HEK293T (cell line): ENCODE data around the gene ODAD4.

Experiments used
- CTCF ChIA-PET: fragments of 350-600 bp; formaldehyde crosslinking; extraction: SDS; loops from one replicate; lab custom pipeline; 2021; ENCODE audit warnings: antibody characterized with exemption, inconsistent platforms; lab: Yijun Ruan, JAX
- POLR2A ChIA-PET: fragments of 350-600 bp; formaldehyde crosslinking; extraction: SDS; loops from one replicate; lab custom pipeline; 2020; ENCODE audit warnings: antibody characterized with exemption, inconsistent platforms; lab: Yijun Ruan, JAX
- DNase-seq: peaks from one replicate; pipeline ENCODE4 v3.0.0; 2012; ENCODE audit warnings: mixed read lengths; ENCODE audit errors: extremely low spot score
- ARNT ChIP-seq: fragments of 450-650 bp; IDR thresholded peaks from 2 replicates; pipeline ENCODE4 v1.6.1; 2017; ENCODE audit warnings: mild to moderate bottlenecking
- BHLHE40 ChIP-seq: fragments of 450-650 bp; IDR thresholded peaks from 2 replicates; pipeline ENCODE4 v1.6.1; 2016; ENCODE audit warnings: mild to moderate bottlenecking, moderate library complexity, borderline replicate concordance
- CTBP1 ChIP-seq: fragments of 450-650 bp; IDR thresholded peaks from 2 replicates; pipeline ENCODE4 v1.6.1; 2016; ENCODE audit warnings: borderline replicate concordance
- ELF4 ChIP-seq: fragments of 450-650 bp; IDR thresholded peaks from 2 replicates; pipeline ENCODE4 v1.6.1; 2017; ENCODE audit warnings: antibody characterized with exemption
- FOXA1 ChIP-seq: fragments of 450-650 bp; IDR thresholded peaks from 2 replicates; pipeline ENCODE4 v1.6.1; 2016; ENCODE audit warnings: mild to moderate bottlenecking
- FOXK2 ChIP-seq: fragments of 450-650 bp; IDR thresholded peaks from 2 replicates; pipeline ENCODE4 v1.6.1; 2016; ENCODE audit warnings: mild to moderate bottlenecking
- FOXM1 ChIP-seq: fragments of 450-650 bp; IDR thresholded peaks from 2 replicates; pipeline ENCODE4 v1.6.1; 2017; ENCODE audit warnings: mild to moderate bottlenecking, borderline replicate concordance
- HDGF ChIP-seq: fragments of 450-650 bp; IDR thresholded peaks from 2 replicates; pipeline ENCODE4 v1.6.1; 2017; ENCODE audit warnings: antibody characterized with exemption, borderline replicate concordance
- L3MBTL2 ChIP-seq: fragments of 450-650 bp; conservative IDR thresholded peaks from 2 replicates; pipeline ENCODE4 v1.6.1; 2016; ENCODE audit warnings: mild to moderate bottlenecking
- LEF1 ChIP-seq: fragments of 450-650 bp; IDR thresholded peaks from 2 replicates; pipeline ENCODE4 v1.6.1; 2017; ENCODE audit warnings: mild to moderate bottlenecking, borderline replicate concordance
- NFRKB ChIP-seq: fragments of 450-650 bp; IDR thresholded peaks from 2 replicates; pipeline ENCODE4 v1.6.1; 2016; ENCODE audit warnings: mild to moderate bottlenecking, moderate library complexity
- PKNOX1 ChIP-seq: fragments of 450-650 bp; IDR thresholded peaks from 2 replicates; pipeline ENCODE4 v1.6.1; 2016
- SUZ12 ChIP-seq: fragments of 450-650 bp; IDR thresholded peaks from 2 replicates; pipeline ENCODE4 v1.6.1; 2016; ENCODE audit warnings: mild to moderate bottlenecking
- TARDBP ChIP-seq: fragments of 450-650 bp; IDR thresholded peaks from 2 replicates; pipeline ENCODE4 v1.6.1; 2016
- ZNF384 ChIP-seq: fragments of 450-650 bp; IDR thresholded peaks from 2 replicates; pipeline ENCODE4 v1.6.1; 2016

Gene ODAD4

GRCh38 chr17:41962111-41962510 is 31.7 kb downstream of the ODAD4 start:
- POLR2A ChIA-PET, result no interaction called here
- CTCF ChIA-PET, result interaction anchor here (0.6 kb wide), 1 partner anchor 139 kb away, joined by 3 read pairs; no protein-coding TSS in a partner anchor
- TF ChIP-seq FOXA1 (no peak), FOXM1 (no peak), BHLHE40 (no peak), PKNOX1 (no peak), CTBP1 (no peak), ELF4 (no peak)
- no peak for DNase-seq

- ChIA-PET CTCF (interaction anchor here (0.6 to 1.0 kb wide), 9 partner anchors 21 to 158 kb away, joined by 3 to 5 read pairs (median 3); no protein-coding TSS in a partner anchor), POLR2A (interaction anchor here (0.9 kb wide), 1 partner anchor 55 kb away, joined by 4 read pairs; the partner anchor contains the start of gene DNAJC7)
- peak; percentile 78 for DNase-seq
- TF ChIP-seq TARDBP (no peak), ZNF384 (no peak), FOXK2 (no peak), NFRKB (no peak), SUZ12 (no peak), ELF4 (no peak), ARNT (no peak)
Measured at GRCh38 chr17:41962768-41963434, 32.5 kb downstream of the ODAD4 start.

- DNase-seq, result peak; percentile 46
- ChIA-PET CTCF (interaction anchor here (0.7 to 2.2 kb wide), 3 partner anchors 52 to 156 kb away, joined by 4 to 9 read pairs (median 5); partner anchors contain the start of genes DNAJC7 and KAT2A), POLR2A (interaction anchor here (0.7 to 7.0 kb wide), 32 partner anchors 8 to 570 kb away, joined by 3 to 117 read pairs (median 5); partner anchors contain the start of genes DNAJC7, EIF1, HAP1 and KAT2A)
- TF ChIP-seq L3MBTL2, result no peak
- TF ChIP-seq ZNF384, result no peak
- no peak for TF ChIP-seq FOXK2
- no peak for TF ChIP-seq BHLHE40
- TF ChIP-seq PKNOX1, result no peak
Measured at GRCh38 chr17:41965694-41966462, 35.5 kb downstream of the ODAD4 start.

- ChIA-PET CTCF (interaction anchor here (0.7 to 2.2 kb wide), 3 partner anchors 51 to 155 kb away, joined by 4 to 9 read pairs (median 5); partner anchors contain the start of genes DNAJC7 and KAT2A), POLR2A (interaction anchor here (0.6 to 7.0 kb wide), 35 partner anchors 9 to 569 kb away, joined by 3 to 117 read pairs (median 5); partner anchors contain the start of genes ACLY, DNAJC7, EIF1 and HAP1)
- DNase-seq, result peak; percentile 90
- peak; percentile 59; the same call in 1 of the 2 replicates for TF ChIP-seq TARDBP
- no peak for TF ChIP-seq NFRKB
- TF ChIP-seq L3MBTL2, result peak; percentile 85
Measured at GRCh38 chr17:41966463-41967140, 36.2 kb downstream of the ODAD4 start, which contains the start of gene CNP. Gene CNP, plus strand, starts transcription at chr17:41966795. Its CDS starts 90 bp downstream, at chr17:41966885.

GRCh38 chr17:41967141-41967920 is 36.9 kb downstream of the ODAD4 start:
- CTCF ChIA-PET, result interaction anchor here (0.6 kb wide), 1 partner anchor 12 kb away, joined by 3 read pairs; no protein-coding TSS in a partner anchor
- DNase-seq, result peak; percentile 34

More at GRCh38 chr17:41967141-41967920, 36.9 kb downstream of the ODAD4 start:
- POLR2A ChIA-PET, result interaction anchor here (1.2 to 7.0 kb wide), 17 partner anchors 9 to 278 kb away, joined by 3 to 117 read pairs (median 9); partner anchors contain the start of genes ACLY, DNAJC7, HAP1 and NKIRAS2
- no peak for TF ChIP-seq NFRKB
- TF ChIP-seq BHLHE40, result no peak
- TF ChIP-seq SUZ12, result no peak
- TF ChIP-seq TARDBP, result no peak
- no peak for TF ChIP-seq ZNF384
- no peak for TF ChIP-seq HDGF
- no peak for TF ChIP-seq PKNOX1
- TF ChIP-seq FOXK2, result no peak
- no peak for TF ChIP-seq ELF4
- no peak for TF ChIP-seq FOXM1
- no peak for TF ChIP-seq ARNT
- no peak for TF ChIP-seq LEF1
- TF ChIP-seq CTBP1, result no peak
- TF ChIP-seq L3MBTL2, result no peak
